Measurements from ENCODE around the gene FARS2.

DNA sequence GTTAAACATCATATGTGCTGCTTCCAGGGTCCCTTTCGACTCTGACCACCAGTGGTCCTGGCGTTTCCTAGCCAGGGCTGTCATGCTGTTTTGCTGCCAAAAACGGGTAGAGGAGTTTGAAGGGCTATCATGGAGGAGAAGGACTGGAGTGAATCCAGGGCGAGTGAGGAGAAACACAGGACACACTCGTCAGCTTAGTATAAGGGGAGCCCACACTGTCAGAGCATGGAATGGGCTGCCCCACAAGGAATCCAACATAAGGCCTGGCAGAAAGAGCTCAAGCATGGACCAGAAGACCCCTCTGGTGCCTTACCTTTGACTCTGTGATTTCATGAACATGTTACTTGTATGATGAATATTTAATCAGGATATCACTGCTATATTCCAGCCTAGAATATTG, 498.3 kb downstream of the FARS2 start:
- TF ChIP-seq, protein P1, sequence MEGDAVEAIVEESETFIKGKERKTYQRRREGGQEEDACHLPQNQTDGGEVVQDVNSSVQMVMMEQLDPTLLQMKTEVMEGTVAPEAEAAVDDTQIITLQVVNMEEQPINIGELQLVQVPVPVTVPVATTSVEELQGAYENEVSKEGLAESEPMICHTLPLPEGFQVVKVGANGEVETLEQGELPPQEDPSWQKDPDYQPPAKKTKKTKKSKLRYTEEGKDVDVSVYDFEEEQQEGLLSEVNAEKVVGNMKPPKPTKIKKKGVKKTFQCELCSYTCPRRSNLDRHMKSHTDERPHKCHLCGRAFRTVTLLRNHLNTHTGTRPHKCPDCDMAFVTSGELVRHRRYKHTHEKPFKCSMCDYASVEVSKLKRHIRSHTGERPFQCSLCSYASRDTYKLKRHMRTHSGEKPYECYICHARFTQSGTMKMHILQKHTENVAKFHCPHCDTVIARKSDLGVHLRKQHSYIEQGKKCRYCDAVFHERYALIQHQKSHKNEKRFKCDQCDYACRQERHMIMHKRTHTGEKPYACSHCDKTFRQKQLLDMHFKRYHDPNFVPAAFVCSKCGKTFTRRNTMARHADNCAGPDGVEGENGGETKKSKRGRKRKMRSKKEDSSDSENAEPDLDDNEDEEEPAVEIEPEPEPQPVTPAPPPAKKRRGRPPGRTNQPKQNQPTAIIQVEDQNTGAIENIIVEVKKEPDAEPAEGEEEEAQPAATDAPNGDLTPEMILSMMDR (conservative IDR thresholded peaks at IDR 0.05; ENCODE audit: low read length), result no peak
- TF ChIP-seq EZH2phosphoT487 (IDR thresholded peaks at IDR 0.05; ENCODE audit: borderline replicate concordance, low read depth, low read length), result no peak
